Right lobe of liver (tissue), 4 donors: ENCODE results near the gene KCNS1.

Source experiments
- POLR2A ChIP-seq: fragments of 450-650 bp; IDR thresholded peaks from one replicate; pipeline ENCODE4 v1.6.1; 2017; ENCODE audit warnings: antibody characterized with exemption, mild to moderate bottlenecking
- TF ChIP-seq, protein P1 (sequence below), 4 donors: fragments of 200-600 bp in 3 of 4; fragments of 450-650 bp in 1 of 4; IDR thresholded peaks; one replicate each; pipeline versions ENCODE4 v1.5.1 to v1.8.0; 2016 to 2022; ENCODE audit warnings: antibody characterized with exemption in 4 of 4, mild to moderate bottlenecking in 2 of 4
- donor health status: DM: no; HTN: no; CAD: no.
- donor health status: DM: no; HTN: no; CAD: no.
- donor health status: DM: no; HTN: yes; CAD: no.

DNA sequence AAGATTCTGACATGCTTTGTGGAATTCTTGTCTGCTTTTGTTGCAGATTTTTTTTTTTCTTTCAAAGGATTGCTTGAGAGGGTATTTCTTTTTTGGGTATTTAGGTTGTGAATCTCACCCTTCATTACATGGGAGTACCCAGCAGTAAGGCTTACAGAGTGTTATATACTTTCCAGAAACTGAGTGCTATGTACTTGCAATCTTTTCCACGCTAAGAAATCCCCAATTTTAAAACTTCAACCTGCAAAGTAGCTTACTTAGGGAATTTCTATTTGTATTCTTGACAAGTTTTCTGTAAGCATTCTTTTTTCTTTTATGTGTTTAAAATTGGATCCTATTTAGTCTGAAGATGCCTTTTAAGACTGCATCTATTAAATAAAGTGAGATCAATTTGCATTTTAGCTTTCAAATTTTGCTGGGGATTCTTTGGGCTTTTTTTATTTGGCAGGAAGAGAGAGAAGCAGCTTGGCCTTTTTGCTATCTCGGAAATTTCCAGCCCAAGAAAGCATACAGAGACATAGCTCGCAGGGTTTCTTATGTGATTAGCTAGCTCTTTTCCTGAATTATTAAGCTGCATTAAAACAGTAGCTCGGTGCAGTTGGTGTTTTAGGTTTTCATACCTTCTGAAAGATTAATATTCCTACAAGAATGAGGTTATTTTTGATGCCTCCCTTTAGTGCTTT, 42.6 kb downstream of the KCNS1 start:
- TF ChIP-seq, protein P1, sequence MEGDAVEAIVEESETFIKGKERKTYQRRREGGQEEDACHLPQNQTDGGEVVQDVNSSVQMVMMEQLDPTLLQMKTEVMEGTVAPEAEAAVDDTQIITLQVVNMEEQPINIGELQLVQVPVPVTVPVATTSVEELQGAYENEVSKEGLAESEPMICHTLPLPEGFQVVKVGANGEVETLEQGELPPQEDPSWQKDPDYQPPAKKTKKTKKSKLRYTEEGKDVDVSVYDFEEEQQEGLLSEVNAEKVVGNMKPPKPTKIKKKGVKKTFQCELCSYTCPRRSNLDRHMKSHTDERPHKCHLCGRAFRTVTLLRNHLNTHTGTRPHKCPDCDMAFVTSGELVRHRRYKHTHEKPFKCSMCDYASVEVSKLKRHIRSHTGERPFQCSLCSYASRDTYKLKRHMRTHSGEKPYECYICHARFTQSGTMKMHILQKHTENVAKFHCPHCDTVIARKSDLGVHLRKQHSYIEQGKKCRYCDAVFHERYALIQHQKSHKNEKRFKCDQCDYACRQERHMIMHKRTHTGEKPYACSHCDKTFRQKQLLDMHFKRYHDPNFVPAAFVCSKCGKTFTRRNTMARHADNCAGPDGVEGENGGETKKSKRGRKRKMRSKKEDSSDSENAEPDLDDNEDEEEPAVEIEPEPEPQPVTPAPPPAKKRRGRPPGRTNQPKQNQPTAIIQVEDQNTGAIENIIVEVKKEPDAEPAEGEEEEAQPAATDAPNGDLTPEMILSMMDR (IDR thresholded peaks at IDR 0.05): no peak
- TF ChIP-seq POLR2A: no peak
